Keratinocyte (primary cell): Measurements from ENCODE around the gene REPIN1. TPM values are rescaled to one million over a fixed set of nuclear protein-coding genes. Genes with fewer than 3 reads are reported as not detected.

ENCODE experiments used
- DNase-seq: peaks from one replicate; pipeline ENCODE4 v3.0.0-alpha.2; 2011; ENCODE audit warnings: low read depth, missing footprints, low spot score
- FAIRE-seq: peaks from 2 replicates; lab custom pipeline; 2011; peaks lifted over from hg19 to GRCh38; lab: Jason Lieb, UNC
- H2AFZ ChIP-seq: 2 replicates; pipeline ENCODE4 v1.6.0; 2012; ENCODE audit warnings: low read length, control low read depth, inconsistent platforms; ENCODE audit not compliant: control insufficient read depth
- H3K27ac ChIP-seq: 2 replicates; pipeline ENCODE4 v1.5.1; 2011; ENCODE audit warnings: low read length; ENCODE audit not compliant: control insufficient read depth, insufficient read depth
- H3K27me3 ChIP-seq: 3 replicates; pipeline ENCODE4 v1.6.0; 2011; ENCODE audit warnings: low read length; ENCODE audit not compliant: control insufficient read depth, insufficient read depth; ENCODE audit errors: extremely low read depth
- H3K36me3 ChIP-seq, 2 experiments: 2 replicates in 1 of 2; 3 replicates in 1 of 2; pipeline ENCODE4 v1.5.1; 2011; ENCODE audit warnings: low read length in 2 of 2, mild to moderate bottlenecking in 1 of 2; ENCODE audit not compliant: control insufficient read depth in 2 of 2, insufficient read depth in 2 of 2; ENCODE audit errors: extremely low read depth in 1 of 2
- H3K4me1 ChIP-seq: 3 replicates; pipeline ENCODE4 v1.5.1; 2011; ENCODE audit warnings: low read length; ENCODE audit not compliant: control insufficient read depth, insufficient read depth; ENCODE audit errors: extremely low read depth
- H3K4me2 ChIP-seq: 3 replicates; pipeline ENCODE4 v1.6.0; 2011; ENCODE audit warnings: low read depth, low read length; ENCODE audit not compliant: control insufficient read depth, insufficient read depth; ENCODE audit errors: extremely low read depth
- H3K4me3 ChIP-seq, 3 experiments: fragments of 200-600 bp in 1 of 3; sonication (generic) in 1 of 3; 2 replicates in 2 of 3; 3 replicates in 1 of 3; pipeline ENCODE4 v1.5.1; 2011 to 2016; ENCODE audit warnings: low read length in 3 of 3, mild to moderate bottlenecking in 3 of 3, control low read depth in 2 of 3, inconsistent platforms in 1 of 3, low read depth in 1 of 3, mixed read lengths in 1 of 3, mixed run types in 1 of 3, moderate library complexity in 1 of 3; ENCODE audit not compliant: control insufficient read depth in 2 of 3, insufficient read depth in 2 of 3; ENCODE audit errors: extremely low read depth in 1 of 3
- H3K79me2 ChIP-seq: 2 replicates; pipeline ENCODE4 v1.6.0; 2012; ENCODE audit warnings: low read length; ENCODE audit not compliant: control insufficient read depth, insufficient read depth
- H3K9ac ChIP-seq: 3 replicates; pipeline ENCODE4 v1.6.0; 2011; ENCODE audit warnings: low read length; ENCODE audit not compliant: control insufficient read depth, insufficient read depth; ENCODE audit errors: extremely low read depth
- H3K9me1 ChIP-seq: 3 replicates; pipeline ENCODE4 v1.6.0; 2011; ENCODE audit warnings: low read length; ENCODE audit not compliant: control insufficient read depth, insufficient read depth; ENCODE audit errors: extremely low read depth
- H3K9me3 ChIP-seq: 2 replicates; pipeline ENCODE4 v1.5.1; 2012; ENCODE audit warnings: low read depth, low read length; ENCODE audit not compliant: control insufficient read depth
- H4K20me1 ChIP-seq: 3 replicates; pipeline ENCODE4 v1.6.0; 2011; ENCODE audit warnings: low read length; ENCODE audit not compliant: control insufficient read depth, insufficient read depth; ENCODE audit errors: extremely low read depth
- EZH2 ChIP-seq: IDR thresholded peaks from one replicate; pipeline ENCODE4 v1.6.1; 2012; ENCODE audit warnings: inconsistent platforms, mild to moderate bottlenecking, low read length, moderate library complexity
- dilution Hi-C: fragments of 300-500 bp; cut with MboI; formaldehyde crosslinking; loops from one replicate; pipeline ENCODE4 v1.7.0; 2020; ENCODE audit warnings: low sequenced_read_pairs; ENCODE audit not compliant: extremely low pct_ligation_motif_present
- polyA plus RNA-seq, 5 experiments: library from polyadenylated mRNA; depleted of rRNA in 3 of 5; stranded (reverse) in 3 of 5; stranded (forward) in 1 of 5; unstranded in 1 of 5; fragments of >200 nt; gene quantifications; 1 replicate in 1 of 5; 2 replicates in 3 of 5; 3 replicates in 1 of 5; pipeline versions ENCODE4 v1.2.1 to v1.2.3, GENCODE V29; 2011 to 2012; ENCODE audit warnings: missing spikeins in 2 of 5, low read depth in 1 of 5, low replicate concordance in 1 of 5
- TF ChIP-seq, protein P1 (sequence below), 3 experiments: IDR thresholded peaks in 1 of 3; conservative IDR thresholded peaks in 1 of 3; optimal IDR thresholded peaks in 1 of 3; 2 replicates in 2 of 3; 3 replicates in 1 of 3; pipeline versions ENCODE3 to v1.5.1; 2011; ENCODE audit warnings: low read length in 3 of 3, mild to moderate bottlenecking in 3 of 3, moderate library complexity in 2 of 3, control low read depth in 1 of 3, inconsistent platforms in 1 of 3; ENCODE audit not compliant: insufficient read depth in 2 of 3; ENCODE audit errors: extremely low read depth in 1 of 3

REPIN1 gene
- polyA plus RNA-seq, 1 donor (not counting 4 experiments of a cell fraction or from before 2014, with no cell fraction given), result 9.3 TPM

DNA sequence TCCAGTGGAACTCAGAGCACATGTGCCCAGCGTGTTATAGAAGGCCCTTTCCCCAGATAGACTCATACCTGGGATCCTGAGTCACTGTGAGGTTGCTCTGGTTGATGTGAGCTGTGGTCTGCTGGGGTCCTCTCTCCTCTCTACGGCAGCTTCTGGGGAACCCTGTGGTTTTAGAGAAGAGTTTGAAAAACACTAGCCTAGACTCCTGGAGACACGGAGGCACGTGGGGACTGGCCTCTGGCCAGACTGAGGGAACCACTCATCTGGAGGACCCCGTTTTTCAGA, 20.9 kb downstream of the REPIN1 start:
- FAIRE-seq, result no peak
- no peak overlapping the region for H3K9ac ChIP-seq
- H3K36me3 ChIP-seq, result peaks cover 0 to 2% of the 10 kb centered on the region in 2 experiments
- DNase-seq, result no peak
- no peaks in the 10 kb centered on the region for H3K9me3 ChIP-seq
- TF ChIP-seq, protein P1, sequence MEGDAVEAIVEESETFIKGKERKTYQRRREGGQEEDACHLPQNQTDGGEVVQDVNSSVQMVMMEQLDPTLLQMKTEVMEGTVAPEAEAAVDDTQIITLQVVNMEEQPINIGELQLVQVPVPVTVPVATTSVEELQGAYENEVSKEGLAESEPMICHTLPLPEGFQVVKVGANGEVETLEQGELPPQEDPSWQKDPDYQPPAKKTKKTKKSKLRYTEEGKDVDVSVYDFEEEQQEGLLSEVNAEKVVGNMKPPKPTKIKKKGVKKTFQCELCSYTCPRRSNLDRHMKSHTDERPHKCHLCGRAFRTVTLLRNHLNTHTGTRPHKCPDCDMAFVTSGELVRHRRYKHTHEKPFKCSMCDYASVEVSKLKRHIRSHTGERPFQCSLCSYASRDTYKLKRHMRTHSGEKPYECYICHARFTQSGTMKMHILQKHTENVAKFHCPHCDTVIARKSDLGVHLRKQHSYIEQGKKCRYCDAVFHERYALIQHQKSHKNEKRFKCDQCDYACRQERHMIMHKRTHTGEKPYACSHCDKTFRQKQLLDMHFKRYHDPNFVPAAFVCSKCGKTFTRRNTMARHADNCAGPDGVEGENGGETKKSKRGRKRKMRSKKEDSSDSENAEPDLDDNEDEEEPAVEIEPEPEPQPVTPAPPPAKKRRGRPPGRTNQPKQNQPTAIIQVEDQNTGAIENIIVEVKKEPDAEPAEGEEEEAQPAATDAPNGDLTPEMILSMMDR (optimal IDR thresholded peaks at IDR 0.05 in 1 of 3, IDR thresholded peaks at IDR 0.05 in 1 of 3, conservative IDR thresholded peaks at IDR 0.05 in 1 of 3; ENCODE audit: extremely low read depth in 1 of 3, insufficient read depth in 2 of 3, low read length in 3 of 3), result no peak
- TF ChIP-seq EZH2, result no peak
- no peak overlapping the region for H2AFZ ChIP-seq
- H3K4me2 ChIP-seq, result no peak overlapping the region
- H3K4me3 ChIP-seq, result no peak overlapping the region
- no peaks in the 10 kb centered on the region for H3K4me1 ChIP-seq
- H3K27me3 ChIP-seq, result no peaks in the 10 kb centered on the region
- H4K20me1 ChIP-seq, result no peaks in the 10 kb centered on the region
- no peak overlapping the region for H3K27ac ChIP-seq
- no peaks in the 10 kb centered on the region for H3K79me2 ChIP-seq
- dilution Hi-C loops, result no loop called here
- no peaks in the 10 kb centered on the region for H3K9me1 ChIP-seq

DNA sequence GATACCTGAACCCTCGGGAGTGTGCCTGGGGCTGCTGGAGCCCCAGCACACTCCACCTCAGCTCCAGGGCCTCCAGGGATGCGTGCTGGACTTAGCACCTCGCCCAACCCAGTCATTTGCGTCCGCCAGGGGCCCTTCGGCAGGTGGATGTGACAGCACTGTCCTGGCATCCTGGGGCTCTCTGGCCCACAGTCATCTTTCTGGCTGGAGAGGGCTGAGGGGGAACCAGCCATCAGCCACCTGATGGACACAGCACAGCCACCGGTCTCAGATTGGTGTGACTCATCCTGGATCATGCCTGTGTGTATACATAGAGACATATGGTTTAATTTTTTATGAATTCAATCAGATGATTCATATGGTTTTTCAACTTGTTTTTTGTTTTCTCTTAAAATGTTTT, 21.6 kb downstream of the REPIN1 start:
- TF ChIP-seq, protein P1 (optimal IDR thresholded peaks at IDR 0.05 in 1 of 3, IDR thresholded peaks at IDR 0.05 in 1 of 3, conservative IDR thresholded peaks at IDR 0.05 in 1 of 3; ENCODE audit: extremely low read depth in 1 of 3, insufficient read depth in 2 of 3, low read length in 3 of 3), result no peak
- TF ChIP-seq EZH2, result no peak
- FAIRE-seq, result no peak
- dilution Hi-C loops, result no loop called here
- no peaks in the 10 kb centered on the region for H3K4me1 ChIP-seq
- no peaks in the 10 kb centered on the region for H3K79me2 ChIP-seq
- H3K36me3 ChIP-seq, result peaks cover 0 to 2% of the 10 kb centered on the region in 2 experiments
- H4K20me1 ChIP-seq, result no peaks in the 10 kb centered on the region
- DNase-seq, result no peak
- H3K9me1 ChIP-seq, result no peaks in the 10 kb centered on the region
- no peak overlapping the region for H3K9ac ChIP-seq
- no peaks in the 10 kb centered on the region for H3K9me3 ChIP-seq
- no peak overlapping the region for H3K27ac ChIP-seq
- H3K4me3 ChIP-seq, result no peak overlapping the region
- H3K4me2 ChIP-seq, result no peak overlapping the region
- H2AFZ ChIP-seq, result no peak overlapping the region
- H3K27me3 ChIP-seq, result no peaks in the 10 kb centered on the region
